GM12878 (cell line): ENCODE data around the gene CLEC5A. TPM values are rescaled to one million over a fixed set of nuclear protein-coding genes. Genes with fewer than 3 reads are reported as not detected.

Source experiments
- ATAC-seq: fragments of 200-7000 bp; cut with Tn5 transposase; 3 replicates; pipeline ENCODE4 v1.9.1; 2020; ENCODE audit warnings: mild to moderate bottlenecking, moderate library complexity
- BruUV-seq: library from RNA; stranded (reverse); fragments of 400-500 nt; replicated peaks from 2 replicates; lab custom pipeline; 2021; lab: Mats Ljungman, UMichigan
- CTCF ChIA-PET: fragments of 300-600 bp; sonication (Branson Sonifier 250); formaldehyde crosslinking; extraction: SDS; loops from one replicate; lab custom pipeline; 2021; ENCODE audit warnings: inconsistent platforms; lab: Yijun Ruan, JAX
- POLR2A ChIA-PET: fragments of 350-600 bp; formaldehyde crosslinking; extraction: SDS; loops from one replicate; lab custom pipeline; 2021; ENCODE audit warnings: inconsistent platforms; lab: Charles Lee
- RAD21 ChIA-PET: fragments of 300-600 bp; sonication (Branson Sonifier 250); formaldehyde crosslinking; loops from one replicate; lab custom pipeline; 2023; ENCODE audit warnings: antibody characterized with exemption; ENCODE audit not compliant: unreplicated experiment; lab: Charles Lee
- SMC1A ChIA-PET: fragments of 300-600 bp; sonication (Branson Sonifier 250); formaldehyde crosslinking; loops from one replicate; lab custom pipeline; 2023; ENCODE audit not compliant: unreplicated experiment, uncharacterized antibody; lab: Charles Lee
- DNase-seq: peaks from one replicate; pipeline ENCODE4 v3.0.0-alpha.2; 2011; ENCODE audit warnings: low read depth, low spot score
- FAIRE-seq: peaks from 3 replicates; lab custom pipeline; 2011; peaks lifted over from hg19 to GRCh38; lab: Jason Lieb, UNC
- H2AFZ ChIP-seq: 2 replicates; pipeline ENCODE4 v1.6.0; 2011; ENCODE audit warnings: low read depth, low read length, control low read depth; ENCODE audit not compliant: control insufficient read depth
- H3K27ac ChIP-seq: 2 replicates; pipeline ENCODE4 v1.5.1; 2011; ENCODE audit warnings: control low read depth; ENCODE audit not compliant: control insufficient read depth, insufficient read depth
- H3K27me3 ChIP-seq, 2 experiments: replicated peaks in 1 of 2; 2 replicates each; pipeline versions ENCODE4 v1.6.0 to v1.6.1; 2011; ENCODE audit warnings: low read length in 1 of 2; ENCODE audit not compliant: control insufficient read depth in 2 of 2, insufficient read depth in 2 of 2
- H3K36me3 ChIP-seq, 2 experiments: 2 replicates each; pipeline ENCODE4 v1.5.1; 2011; ENCODE audit warnings: low read length in 1 of 2; ENCODE audit not compliant: control insufficient read depth in 2 of 2, insufficient read depth in 2 of 2
- H3K4me1 ChIP-seq: 2 replicates; pipeline ENCODE4 v1.6.1; 2011; ENCODE audit warnings: mild to moderate bottlenecking, low read length, moderate library complexity, mixed read lengths; ENCODE audit not compliant: control insufficient read depth, insufficient read depth
- H3K4me2 ChIP-seq: 2 replicates; pipeline ENCODE4 v1.6.0; 2011; ENCODE audit warnings: control low read depth; ENCODE audit not compliant: control insufficient read depth, insufficient read depth
- H3K4me3 ChIP-seq: fragments of 200-600 bp; sonication (generic); 2 replicates; pipeline ENCODE4 v1.5.1; 2016
- H3K79me2 ChIP-seq: 2 replicates; pipeline ENCODE4 v1.6.0; 2011; ENCODE audit warnings: low read length; ENCODE audit not compliant: control insufficient read depth, insufficient read depth
- H3K9ac ChIP-seq: 2 replicates; pipeline ENCODE4 v1.8.0; 2011; ENCODE audit warnings: low read length, control low read depth, mixed read lengths; ENCODE audit not compliant: control insufficient read depth, insufficient read depth
- H3K9me3 ChIP-seq: replicated peaks from 3 replicates; pipeline ENCODE4 v1.5.1; 2011; ENCODE audit warnings: mild to moderate bottlenecking, low read length; ENCODE audit not compliant: control insufficient read depth, insufficient read depth
- H4K20me1 ChIP-seq: 2 replicates; pipeline ENCODE4 v1.6.0; 2011; ENCODE audit not compliant: control insufficient read depth, insufficient read depth
- CHD2 ChIP-seq: IDR thresholded peaks from 2 replicates; pipeline ENCODE4 v1.6.1; 2011; ENCODE audit warnings: low read depth, low read length, improper control_type of control experiment, borderline replicate concordance
- CREM ChIP-seq: IDR thresholded peaks from 2 replicates; pipeline ENCODE4 v1.6.1; 2014; ENCODE audit warnings: antibody characterized with exemption, low read depth
- CTCF ChIP-seq, 3 experiments: IDR thresholded peaks in 2 of 3; conservative IDR thresholded peaks in 1 of 3; 2 replicates each; pipeline ENCODE4 v1.5.1; 2011; ENCODE audit warnings: low read depth in 3 of 3, low read length in 3 of 3, mild to moderate bottlenecking in 3 of 3, control low read depth in 2 of 3, moderate library complexity in 2 of 3, inconsistent platforms in 1 of 3, mixed read lengths in 1 of 3; ENCODE audit not compliant: control insufficient read depth in 2 of 3, insufficient read depth in 1 of 3; ENCODE audit errors: extremely low read depth in 1 of 3
- HDAC6 ChIP-seq: fragments of 200-600 bp; sonication (generic); IDR thresholded peaks from one replicate; pipeline ENCODE4 v1.8.0; 2017; ENCODE audit warnings: antibody characterized with exemption; ENCODE audit not compliant: unreplicated experiment
- RCOR1 ChIP-seq: conservative IDR thresholded peaks from 2 replicates; pipeline ENCODE4 v1.6.1; 2012; ENCODE audit warnings: low read depth, low read length, improper control_type of control experiment
- RELA ChIP-seq: fragments of 450-650 bp; IDR thresholded peaks from 2 replicates; pipeline ENCODE4 v1.8.0; 2014; ENCODE audit warnings: borderline replicate concordance; ENCODE audit not compliant: partially characterized antibody
- SMC3 ChIP-seq: IDR thresholded peaks from 2 replicates; pipeline ENCODE4 v1.6.1; 2011; ENCODE audit warnings: low read length, improper control_type of control experiment, borderline replicate concordance
- ZZZ3 ChIP-seq: IDR thresholded peaks from 2 replicates; pipeline ENCODE4 v1.6.1; 2011; ENCODE audit warnings: low read depth; ENCODE audit not compliant: control insufficient read depth, insufficient read length
- WGBS: methylation state at CpG from one replicate; pipeline ENCODE4 v1.1.6; 2016; ENCODE audit warnings: low lambda C conversion rate; ENCODE audit not compliant: insufficient replicate concordance, insufficient coverage; ENCODE audit errors: missing lambda C conversion rate; 5-methylcytosine and 5-hydroxymethylcytosine counted together
- in situ Hi-C: fragments of 300-500 bp; cut with MboI; formaldehyde crosslinking; loops from 9 replicates; pipeline ENCODE4 v1.14.3; 2018; ENCODE audit warnings: mixed read lengths
- intact Hi-C: fragments of 100-400 bp; cut with micrococcal nuclease; formaldehyde crosslinking; loops from one replicate; pipeline ENCODE4 v1.14.2; 2022; ENCODE audit not compliant: unreplicated experiment
- polyA plus RNA-seq, 11 experiments: library from polyadenylated mRNA; depleted of rRNA in 4 of 11; unstranded in 6 of 11; stranded (reverse) in 5 of 11; fragments of >200 nt; fragmentation: Nextera tagmentation in 4 of 11; fragmentation: Illumina TruSeq in 1 of 11; extraction: Ambion mirVana in 4 of 11; extraction: Trizol in 1 of 11; gene quantifications; 1 replicate in 1 of 11; 2 replicates in 10 of 11; pipeline versions ENCODE4 v1.2.1 to v1.2.3, GENCODE V29; 2011 to 2016; ENCODE audit warnings: inconsistent platforms in 2 of 11, missing spikeins in 2 of 11, low read depth in 1 of 11
- total RNA-seq, 4 experiments: library from RNA; depleted of rRNA in 3 of 4; stranded (reverse); fragments of >200 nt in 3 of 4; fragmentation: Illumina TruSeq in 1 of 4; extraction: Trizol in 1 of 4; gene quantifications; 2 replicates each; pipeline versions ENCODE4 v1.2.1 to v1.2.3, GENCODE V29; 2013 to 2021
- TF ChIP-seq, protein P1 (sequence below): fragments of 450-650 bp; IDR thresholded peaks from 2 replicates; pipeline ENCODE4 v1.6.1; 2014; ENCODE audit warnings: mild to moderate bottlenecking

Gene CLEC5A
- total and polyA plus RNA-seq, 10 of the 15 experiments (the other 5 are each of a cell fraction or from before 2014, with no cell fraction given) = not detected

DNA sequence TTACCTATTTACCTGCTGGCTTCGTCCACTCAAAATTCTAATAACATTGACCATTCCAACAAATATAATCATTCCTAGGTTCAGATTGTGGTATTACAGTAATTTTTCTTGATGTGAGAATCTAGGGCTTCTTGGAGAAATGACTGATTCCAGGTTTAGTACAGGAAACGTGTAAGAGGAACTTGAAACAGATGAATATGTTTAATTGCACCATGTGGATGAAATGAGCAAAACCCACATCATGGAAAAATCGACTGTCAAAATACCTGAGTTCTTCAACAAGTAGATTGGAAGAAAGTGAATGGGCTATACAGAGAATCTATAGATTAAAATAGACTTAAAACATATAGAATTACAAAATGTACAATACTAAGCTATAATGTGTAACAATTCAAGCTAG, 55.4 kb downstream of the CLEC5A start:
- Histone ChIP-seq H2AFZ (no peak overlapping the region), H3K4me1 (no peaks in the 10 kb centered on the region), H3K9me3 (no peaks in the 10 kb centered on the region), H3K4me3 (no peak overlapping the region), H3K9ac (no peak overlapping the region), H4K20me1 (no peaks in the 10 kb centered on the region), H3K27me3 (no peaks in the 10 kb centered on the region), H3K4me2 (no peak overlapping the region), H3K79me2 (no peaks in the 10 kb centered on the region), H3K27ac (no peak overlapping the region), H3K36me3 (no peaks in the 10 kb centered on the region)
- no peak for TF ChIP-seq RELA
- no peak for TF ChIP-seq CREM
- no peak for TF ChIP-seq ZZZ3
- TF ChIP-seq HDAC6 = no peak
- TF ChIP-seq CHD2 = no peak
- no peak for TF ChIP-seq SMC3
- TF ChIP-seq CTCF (IDR thresholded peaks at IDR 0.05 in 2 of 3, conservative IDR thresholded peaks at IDR 0.05 in 1 of 3; ENCODE audit: control insufficient read depth in 2 of 3, extremely low read depth in 1 of 3, insufficient read depth in 1 of 3, low read depth in 3 of 3, low read length in 3 of 3) = no peak
- TF ChIP-seq RCOR1 = no peak
- TF ChIP-seq, protein P1, sequence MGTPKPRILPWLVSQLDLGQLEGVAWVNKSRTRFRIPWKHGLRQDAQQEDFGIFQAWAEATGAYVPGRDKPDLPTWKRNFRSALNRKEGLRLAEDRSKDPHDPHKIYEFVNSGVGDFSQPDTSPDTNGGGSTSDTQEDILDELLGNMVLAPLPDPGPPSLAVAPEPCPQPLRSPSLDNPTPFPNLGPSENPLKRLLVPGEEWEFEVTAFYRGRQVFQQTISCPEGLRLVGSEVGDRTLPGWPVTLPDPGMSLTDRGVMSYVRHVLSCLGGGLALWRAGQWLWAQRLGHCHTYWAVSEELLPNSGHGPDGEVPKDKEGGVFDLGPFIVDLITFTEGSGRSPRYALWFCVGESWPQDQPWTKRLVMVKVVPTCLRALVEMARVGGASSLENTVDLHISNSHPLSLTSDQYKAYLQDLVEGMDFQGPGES = no peak
- no peak for ATAC-seq
- in situ Hi-C loops = no loop called here
- FAIRE-seq = no peak
- intact Hi-C loops = no loop called here
- ChIA-PET POLR2A (interaction anchor here (0.7 kb wide), 1 partner anchor 504 kb away, joined by 3 read pairs; no protein-coding TSS in a partner anchor), SMC1A (no interaction called here), CTCF (no interaction called here), RAD21 (no interaction called here)
- 1% methylated on average over 3 of the region's 3 CpGs for WGBS
- no peak for DNase-seq
- no TSS peak for BruUV-seq
